Activated CD4-positive, alpha-beta memory T cell treated with anti-CD3 and anti-CD28 coated beads, Interleukin-2, amount 10 ng/mL, durations not matched to agents 7 days and 5 days (primary cell): ENCODE results near the gene NUP88. TPM values are rescaled to one million over a fixed set of nuclear protein-coding genes. Genes with fewer than 3 reads are reported as not detected.
A peak's percentile ranks its signal among the peaks of the same experiment; 100 is the strongest.

ENCODE experiments used
- CTCF ChIA-PET: fragments of 350-600 bp; sonication (Branson Sonifier 250); formaldehyde crosslinking; loops from one replicate; lab custom pipeline; 2021; ENCODE audit warnings: antibody characterized with exemption, inconsistent platforms; lab: Charles Lee
- POLR2A ChIA-PET: fragments of 350-600 bp; sonication (Branson Sonifier 250); formaldehyde crosslinking; loops from one replicate; lab custom pipeline; 2021; ENCODE audit warnings: antibody characterized with exemption; lab: Charles Lee
- DNase-seq: peaks from one replicate; pipeline ENCODE4 v3.0.0-alpha.2; 2020
- H3K27ac Mint-ChIP-seq: one replicate; pipeline ENCODE4 v1.8.0; 2021; ENCODE audit warnings: mild to moderate bottlenecking, mixed read lengths
- H3K27me3 Mint-ChIP-seq: one replicate; pipeline ENCODE4 v1.8.0; 2021; ENCODE audit warnings: mixed read lengths
- H3K36me3 Mint-ChIP-seq: one replicate; pipeline ENCODE4 v1.8.0; 2021; ENCODE audit warnings: low read depth, mixed read lengths
- H3K4me1 Mint-ChIP-seq: one replicate; pipeline ENCODE4 v1.8.0; 2021; ENCODE audit warnings: mixed read lengths
- H3K4me3 Mint-ChIP-seq: one replicate; pipeline ENCODE4 v1.8.0; 2021; ENCODE audit warnings: mild to moderate bottlenecking, mixed read lengths
- H3K9me3 Mint-ChIP-seq: one replicate; pipeline ENCODE4 v1.8.0; 2021; ENCODE audit warnings: mixed read lengths
- total RNA-seq, 2 experiments: library from RNA; stranded (reverse); gene quantifications; one replicate each; pipeline ENCODE4 v1.2.3, GENCODE V29; 2021

NUP88 gene
- 10 to 100 TPM; 80.6 to 85.9 TPM for total RNA-seq

- H3K27ac Mint-ChIP-seq, result peak within 1 kb of the TSS; percentile 99
- peaks cover 45% of the 10 kb centered on the region for H3K4me1 Mint-ChIP-seq
- POLR2A ChIA-PET, result interaction anchor here (0.8 to 3.6 kb wide), 23 partner anchors 9 to 1276 kb away, joined by 3 to 77 read pairs (median 5); partner anchors contain the start of genes C1QBP, CYB5D2, DERL2 and DHX33
- no peaks in the 10 kb centered on the region for H3K27me3 Mint-ChIP-seq
- H3K9me3 Mint-ChIP-seq, result no peaks in the 10 kb centered on the region
- peak; percentile 97 for DNase-seq
- CTCF ChIA-PET, result interaction anchor here (1.3 to 3.6 kb wide), 2 partner anchors 16 to 20 kb away, joined by 5 to 37 read pairs; partner anchors contain the start of gene C1QBP
- peak within 1 kb of the TSS; percentile 99 for H3K4me3 Mint-ChIP-seq
- H3K36me3 Mint-ChIP-seq, result peaks cover 43% of the 10 kb centered on the region
Measured at GRCh38 chr17:5419356-5419958, at the start of gene NUP88. Gene NUP88, minus strand, starts transcription at chr17:5419662. Its CDS starts 12 bp downstream, at chr17:5419650.

- peak; percentile 19 for DNase-seq
- ChIA-PET POLR2A (interaction anchor here (1.1 to 3.0 kb wide), 9 partner anchors 11 to 276 kb away, joined by 3 to 46 read pairs (median 7); partner anchors contain the start of genes C1QBP, DERL2, MIS12 and NUP88), CTCF (interaction anchor here (1.1 to 2.8 kb wide), 2 partner anchors 18 to 29 kb away, joined by 4 to 21 read pairs; partner anchors contain the start of genes C1QBP, DERL2 and MIS12)
- Mint-ChIP-seq H3K27me3 (no peaks in the 10 kb centered on the region), H3K9me3 (no peaks in the 10 kb centered on the region), H3K4me3 (peak overlapping the region; percentile 84), H3K36me3 (peaks cover 13% of the 10 kb centered on the region), H3K27ac (peak overlapping the region; percentile 32), H3K4me1 (peaks cover 44% of the 10 kb centered on the region)
Measured at GRCh38 chr17:5468075-5468473, 48.6 kb upstream of the NUP88 start.

- H3K4me3 Mint-ChIP-seq, result peak overlapping the region; percentile 84
- ChIA-PET POLR2A (interaction anchor here (1.1 to 3.0 kb wide), 6 partner anchors 12 to 276 kb away, joined by 4 to 46 read pairs (median 14); partner anchors contain the start of genes C1QBP, DERL2, MIS12 and NUP88), CTCF (interaction anchor here (1.4 to 2.8 kb wide), 3 partner anchors 18 to 28 kb away, joined by 3 to 21 read pairs (median 5); partner anchors contain the start of genes C1QBP, DERL2 and MIS12)
Measured at GRCh38 chr17:5467416-5467815, 48.0 kb upstream of the NUP88 start.

GRCh38 chr17:5466295-5466694 is 46.8 kb upstream of the NUP88 start:
- H3K27ac Mint-ChIP-seq, result no peak overlapping the region
- H3K36me3 Mint-ChIP-seq, result peaks cover 5% of the 10 kb centered on the region
- peaks cover 44% of the 10 kb centered on the region for H3K4me1 Mint-ChIP-seq
- ChIA-PET POLR2A (interaction anchor here (1.0 to 3.0 kb wide), 2 partner anchors 21 to 275 kb away, joined by 6 to 14 read pairs; partner anchors contain the start of gene ZNF594), CTCF (interaction anchor here (1.4 to 1.6 kb wide), 4 partner anchors 20 to 27 kb away, joined by 3 to 7 read pairs (median 6); partner anchors contain the start of genes C1QBP, DERL2 and MIS12)
- H3K27me3 Mint-ChIP-seq, result no peaks in the 10 kb centered on the region
- no peak for DNase-seq
- H3K4me3 Mint-ChIP-seq, result no peak overlapping the region
- no peaks in the 10 kb centered on the region for H3K9me3 Mint-ChIP-seq

More at GRCh38 chr17:5467416-5467815, 48.0 kb upstream of the NUP88 start:
- Mint-ChIP-seq H3K4me1 (peaks cover 44% of the 10 kb centered on the region), H3K27ac (peak overlapping the region; percentile 32), H3K27me3 (no peaks in the 10 kb centered on the region), H3K9me3 (no peaks in the 10 kb centered on the region), H3K36me3 (peaks cover 12% of the 10 kb centered on the region)
- no peak for DNase-seq

- POLR2A ChIA-PET, result interaction anchor here (1.1 to 1.4 kb wide), 2 partner anchors 21 to 46 kb away, joined by 3 to 6 read pairs; partner anchors contain the start of genes DERL2, MIS12 and NUP88
- Mint-ChIP-seq H3K27me3 (no peaks in the 10 kb centered on the region), H3K36me3 (peaks cover 14% of the 10 kb centered on the region), H3K4me1 (peaks cover 40% of the 10 kb centered on the region), H3K4me3 (no peak overlapping the region), H3K9me3 (no peaks in the 10 kb centered on the region), H3K27ac (no peak overlapping the region)
- CTCF ChIA-PET, result no interaction called here
- no peak for DNase-seq
Measured at GRCh38 chr17:5464717-5465507, 45.5 kb upstream of the NUP88 start.

GRCh38 chr17:5446786-5447185 is 27.3 kb upstream of the NUP88 start:
- ChIA-PET POLR2A (interaction anchor here (0.6 to 1.4 kb wide), 2 partner anchors 16 to 22 kb away, joined by 3 read pairs; partner anchors contain the start of gene DHX33), CTCF (no interaction called here)
- H3K9me3 Mint-ChIP-seq, result no peaks in the 10 kb centered on the region
- H3K27me3 Mint-ChIP-seq, result no peaks in the 10 kb centered on the region
- H3K4me3 Mint-ChIP-seq, result no peak overlapping the region
- no peaks in the 10 kb centered on the region for H3K4me1 Mint-ChIP-seq
- H3K27ac Mint-ChIP-seq, result no peak overlapping the region
- H3K36me3 Mint-ChIP-seq, result peaks cover 56% of the 10 kb centered on the region
- no peak for DNase-seq

- ChIA-PET CTCF (no interaction called here), POLR2A (no interaction called here)
- Mint-ChIP-seq H3K4me3 (no peak overlapping the region), H3K9me3 (no peaks in the 10 kb centered on the region), H3K36me3 (peaks cover 39% of the 10 kb centered on the region), H3K27ac (no peak overlapping the region), H3K27me3 (no peaks in the 10 kb centered on the region), H3K4me1 (peaks cover 10% of the 10 kb centered on the region)
- no peak for DNase-seq
Measured at GRCh38 chr17:5444209-5444608, 24.7 kb upstream of the NUP88 start.

- Mint-ChIP-seq H3K9me3 (no peaks in the 10 kb centered on the region), H3K27ac (no peak overlapping the region), H3K27me3 (no peaks in the 10 kb centered on the region), H3K4me1 (peaks cover 11% of the 10 kb centered on the region), H3K4me3 (no peak overlapping the region), H3K36me3 (peaks cover 36% of the 10 kb centered on the region)
- DNase-seq, result no peak
- ChIA-PET CTCF (no interaction called here), POLR2A (interaction anchor here (0.9 kb wide), 1 partner anchor 162 kb away, joined by 4 read pairs; no protein-coding TSS in a partner anchor)
Measured at GRCh38 chr17:5443728-5444127, 24.3 kb upstream of the NUP88 start.

- H3K27me3 Mint-ChIP-seq, result no peaks in the 10 kb centered on the region
Measured at GRCh38 chr17:5439446-5439764, 19.9 kb upstream of the NUP88 start.

GRCh38 chr17:5438716-5439445 is 19.4 kb upstream of the NUP88 start, which contains the start of gene C1QBP:
Gene C1QBP, minus strand, starts transcription at chr17:5439155. Its CDS starts 82 bp downstream, at chr17:5439073.
- ChIA-PET CTCF (interaction anchor here (0.7 to 4.7 kb wide), 28 partner anchors 8 to 1317 kb away, joined by 3 to 37 read pairs (median 5); partner anchors contain the start of genes DERL2, DHX33, MIS12 and NUP88), POLR2A (interaction anchor here (0.6 to 6.6 kb wide), 18 partner anchors 10 to 989 kb away, joined by 3 to 77 read pairs (median 4); partner anchors contain the start of genes DERL2, DHX33, MIS12 and NUP88)
- Mint-ChIP-seq H3K27ac (peak within 1 kb of the TSS; percentile 85), H3K36me3 (peaks cover 39% of the 10 kb centered on the region), H3K9me3 (no peaks in the 10 kb centered on the region), H3K4me3 (peak within 1 kb of the TSS; percentile 72), H3K27me3 (no peaks in the 10 kb centered on the region), H3K4me1 (peaks cover 44% of the 10 kb centered on the region)
- peak; percentile 94 for DNase-seq

More at GRCh38 chr17:5439446-5439764, 19.9 kb upstream of the NUP88 start:
- H3K27ac Mint-ChIP-seq, result peak overlapping the region; percentile 85
- ChIA-PET CTCF (interaction anchor here (0.7 to 4.7 kb wide), 28 partner anchors 9 to 1316 kb away, joined by 3 to 37 read pairs (median 5); partner anchors contain the start of genes DERL2, DHX33, MIS12 and NUP88), POLR2A (interaction anchor here (0.6 to 6.6 kb wide), 17 partner anchors 9 to 988 kb away, joined by 3 to 77 read pairs (median 4); partner anchors contain the start of genes DERL2, DHX33, MIS12 and NUP88)
- DNase-seq, result no peak
- no peaks in the 10 kb centered on the region for H3K9me3 Mint-ChIP-seq
- H3K4me1 Mint-ChIP-seq, result peaks cover 42% of the 10 kb centered on the region
- peak overlapping the region; percentile 72 for H3K4me3 Mint-ChIP-seq
- peaks cover 39% of the 10 kb centered on the region for H3K36me3 Mint-ChIP-seq

GRCh38 chr17:5437721-5438317 is 18.4 kb upstream of the NUP88 start:
- CTCF ChIA-PET, result interaction anchor here (1.4 to 4.7 kb wide), 6 partner anchors 14 to 48 kb away, joined by 3 to 37 read pairs (median 7); partner anchors contain the start of genes DERL2, MIS12, NUP88 and RPAIN
- no peaks in the 10 kb centered on the region for H3K27me3 Mint-ChIP-seq
- peak overlapping the region; percentile 85 for H3K27ac Mint-ChIP-seq
- H3K36me3 Mint-ChIP-seq, result peaks cover 49% of the 10 kb centered on the region
- H3K4me3 Mint-ChIP-seq, result peak overlapping the region; percentile 72
- H3K4me1 Mint-ChIP-seq, result peaks cover 45% of the 10 kb centered on the region
- no peaks in the 10 kb centered on the region for H3K9me3 Mint-ChIP-seq
- POLR2A ChIA-PET, result interaction anchor here (1.3 to 6.6 kb wide), 6 partner anchors 11 to 66 kb away, joined by 3 to 77 read pairs (median 11); partner anchors contain the start of genes DERL2, DHX33, MIS12 and NUP88
- no peak for DNase-seq
